Heart right ventricle (tissue), 16 donors: Measurements from ENCODE around the gene ATRX. TPM values are rescaled to one million over a fixed set of nuclear protein-coding genes. Genes with fewer than 3 reads are reported as not detected.

Experiments
- ATAC-seq, 8 donors: fragments of 200-7000 bp; cut with Tn5 transposase; one replicate each; pipeline ENCODE4 v1.9.1; 2020; ENCODE audit warnings: mild to moderate bottlenecking in 8 of 8, moderate library complexity in 8 of 8, moderate number of reproducible peaks in 1 of 8
- DNase-seq, 2 donors: peaks; one replicate each; pipeline ENCODE4 v3.0.0-alpha.2; 2020
- H3K27ac ChIP-seq, 10 donors: fragments of 200-600 bp; sonication (generic) in 2 of 10; one replicate each; pipeline versions ENCODE4 v1.5.0 to v1.8.0; 2020 to 2022; ENCODE audit warnings: mild to moderate bottlenecking in 3 of 10
- H3K27me3 ChIP-seq, 7 donors: fragments of 200-600 bp; one replicate each; pipeline ENCODE4 v1.8.0; 2021 to 2022; ENCODE audit warnings: mild to moderate bottlenecking in 2 of 7
- H3K36me3 ChIP-seq, 9 donors: fragments of 200-600 bp; sonication (generic) in 1 of 9; one replicate each; pipeline versions ENCODE4 v1.5.0 to v1.8.0; 2020 to 2022; ENCODE audit warnings: mild to moderate bottlenecking in 2 of 9
- H3K4me1 ChIP-seq, 9 donors: fragments of 200-600 bp; sonication (generic) in 1 of 9; one replicate each; pipeline versions ENCODE4 v1.5.0 to v1.8.0; 2020 to 2022; ENCODE audit warnings: mild to moderate bottlenecking in 4 of 9
- H3K4me3 ChIP-seq, 10 donors: fragments of 200-600 bp; sonication (generic) in 2 of 10; one replicate each; pipeline versions ENCODE4 v1.5.0 to v1.8.0; 2020 to 2022; ENCODE audit warnings: mild to moderate bottlenecking in 7 of 10, moderate library complexity in 2 of 10
- H3K9me3 ChIP-seq, 11 donors: fragments of 200-600 bp in 10 of 11; sonication (generic) in 2 of 11; one replicate each; pipeline versions ENCODE4 v1.5.0 to v1.8.0; 2013 to 2022; ENCODE audit warnings: mild to moderate bottlenecking in 2 of 11, control low read depth in 1 of 11, moderate library complexity in 1 of 11
- WGBS, 2 donors: extraction: QIAGEN DNeasy Blood & Tissue Kit; methylation state at CpG; one replicate each; pipeline ENCODE4 v1.1.7; 2013; ENCODE audit warnings: inconsistent platforms in 1 of 2; 5-methylcytosine and 5-hydroxymethylcytosine counted together
- intact Hi-C, 10 donors: fragments of 100-400 bp; cut with DNase I; formaldehyde crosslinking; loops; one replicate each; pipeline versions ENCODE4 v1.11.1 to v1.14.2; 2022
- polyA plus RNA-seq, 2 donors: library from polyadenylated mRNA; stranded (reverse); fragments of 200-250 nt; gene quantifications; one replicate each; pipeline ENCODE4 v1.2.3, GENCODE V29; 2013
- total RNA-seq, 10 donors: library from RNA; stranded (reverse); fragmentation: NEBNext Ultra II Directional in 3 of 10; extraction: Animal tissue kit (Norgen Biotek cat#: 25700) in 3 of 10; gene quantifications; one replicate each; pipeline versions ENCODE4 v1.2.1 to v1.2.4, GENCODE V29; 2021 to 2023
- TF ChIP-seq, protein P1 (sequence below), 9 donors: fragments of 200-600 bp; sonication (generic) in 2 of 9; IDR thresholded peaks; one replicate each; pipeline versions ENCODE4 v1.5.0 to v1.8.0; 2021 to 2022; ENCODE audit warnings: antibody characterized with exemption in 9 of 9, mild to moderate bottlenecking in 5 of 9, moderate library complexity in 1 of 9
- donor health status: Arrhythmogenic right ventricular cardiomyopathy.
- donor health status: ischemic (EF 13 %, LVEDD 7.1; RV severe dilation, severe dysfunction).
- donor health status: healthy with polysubstance abuse.
- donor health status: DM: no; HTN: yes; CAD: no.
- donor health status: DM: no; HTN: no; CAD: no.
- donor health status: ischemic (EF 25% LVEDD 6.9; RV normal size, moderate dysfunction).
- donor health status: ischemic (EF 25% LVEDD 5.7; RV mildly dilated, moderate dysfunction).
- donor health status: healthy.
- donor health status: DM: yes; HTN: yes; CAD: no.
- donor health status: Ischemic cardiomyopathy.
- donor health status: ischemic (EF 35%, LVEDD 5.7; RV mildly dilated, moderate dysfunction).
- donor health status: nonischemic (EF 11% LVEDD 7.7; RV severe dilation, severe dysfunction).
- donor health status: DM: yes; HTN: yes; CAD: no.
- donor health status: PGD.
- donor health status: ischemic (EF 29% LVEDD 5.4; RV normal size, mild dysfunction).
- donor health status: nonischemic (EF 23%, LVEDD 6.1; RV moderate dilation, normal function).

The ATRX gene
- total and polyA plus RNA-seq, 12 donors = 8.1 to 107 (median 88.6) TPM

DNA sequence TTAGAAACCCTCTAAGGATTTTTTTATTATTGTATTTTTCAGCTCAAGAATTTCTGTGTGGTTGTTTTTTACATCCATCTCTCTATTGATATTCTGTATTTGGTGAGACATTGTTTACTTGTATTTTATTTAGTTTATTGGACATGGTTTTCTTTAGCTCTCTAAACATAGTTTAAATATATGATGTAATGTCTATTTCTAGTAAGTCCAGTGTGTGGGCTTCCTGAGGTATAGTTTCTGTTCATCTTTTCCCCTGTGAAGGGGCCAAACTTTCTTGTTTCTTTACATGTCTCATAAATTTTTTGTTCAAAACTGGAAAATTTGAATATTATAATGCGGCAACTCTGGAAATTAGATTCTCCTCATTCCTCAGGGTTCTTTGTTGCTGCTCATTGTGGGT lies 28.2 kb upstream of the ATRX start:
- Histone ChIP-seq H3K4me3 (no peak overlapping the region), H3K9me3 (peaks cover 0 to 10% (median 0%) of the 10 kb centered on the region in 11 donors), H3K27me3 (no peaks in the 10 kb centered on the region), H3K36me3 (no peaks in the 10 kb centered on the region), H3K27ac (no peak overlapping the region), H3K4me1 (no peaks in the 10 kb centered on the region)
- ATAC-seq (no peak), DNase-seq (no peak)
- intact Hi-C loops = no loop called here
- WGBS, 2 donors = 92 to 100% methylated on average over 1 of the region's 1 CpG
- TF ChIP-seq, protein P1, sequence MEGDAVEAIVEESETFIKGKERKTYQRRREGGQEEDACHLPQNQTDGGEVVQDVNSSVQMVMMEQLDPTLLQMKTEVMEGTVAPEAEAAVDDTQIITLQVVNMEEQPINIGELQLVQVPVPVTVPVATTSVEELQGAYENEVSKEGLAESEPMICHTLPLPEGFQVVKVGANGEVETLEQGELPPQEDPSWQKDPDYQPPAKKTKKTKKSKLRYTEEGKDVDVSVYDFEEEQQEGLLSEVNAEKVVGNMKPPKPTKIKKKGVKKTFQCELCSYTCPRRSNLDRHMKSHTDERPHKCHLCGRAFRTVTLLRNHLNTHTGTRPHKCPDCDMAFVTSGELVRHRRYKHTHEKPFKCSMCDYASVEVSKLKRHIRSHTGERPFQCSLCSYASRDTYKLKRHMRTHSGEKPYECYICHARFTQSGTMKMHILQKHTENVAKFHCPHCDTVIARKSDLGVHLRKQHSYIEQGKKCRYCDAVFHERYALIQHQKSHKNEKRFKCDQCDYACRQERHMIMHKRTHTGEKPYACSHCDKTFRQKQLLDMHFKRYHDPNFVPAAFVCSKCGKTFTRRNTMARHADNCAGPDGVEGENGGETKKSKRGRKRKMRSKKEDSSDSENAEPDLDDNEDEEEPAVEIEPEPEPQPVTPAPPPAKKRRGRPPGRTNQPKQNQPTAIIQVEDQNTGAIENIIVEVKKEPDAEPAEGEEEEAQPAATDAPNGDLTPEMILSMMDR (IDR thresholded peaks at IDR 0.05) = no peak

DNA sequence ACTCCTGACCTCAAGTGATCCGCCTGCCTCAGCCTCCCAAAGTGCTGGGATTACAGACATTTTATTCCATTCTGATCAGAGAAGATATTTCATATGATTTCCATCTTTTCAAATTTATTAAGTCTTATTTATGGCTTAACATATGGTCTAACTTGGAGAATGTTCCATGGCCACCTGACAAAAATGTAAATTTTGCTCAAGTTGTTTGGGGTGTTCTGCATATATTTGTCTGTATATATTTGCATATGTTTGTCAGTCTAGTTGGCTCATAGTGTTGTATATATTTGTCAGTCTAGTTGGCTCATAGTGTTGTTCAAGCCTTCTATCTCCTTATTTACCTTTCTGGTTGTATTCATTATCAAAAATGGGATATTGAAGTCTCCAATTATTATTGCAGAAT lies 16.2 kb upstream of the ATRX start:
- intact Hi-C loops = no loop called here
- Histone ChIP-seq H3K27me3 (no peaks in the 10 kb centered on the region), H3K4me1 (no peaks in the 10 kb centered on the region), H3K9me3 (peaks cover 0 to 17% (median 0%) of the 10 kb centered on the region in 11 donors), H3K27ac (no peak overlapping the region), H3K4me3 (no peak overlapping the region), H3K36me3 (no peaks in the 10 kb centered on the region)
- TF ChIP-seq, protein P1 (IDR thresholded peaks at IDR 0.05) = no peak
- 83 to 95% methylated on average over 1 of the region's 1 CpG for WGBS, 2 donors
- no peak for ATAC-seq
- DNase-seq = no peak

DNA sequence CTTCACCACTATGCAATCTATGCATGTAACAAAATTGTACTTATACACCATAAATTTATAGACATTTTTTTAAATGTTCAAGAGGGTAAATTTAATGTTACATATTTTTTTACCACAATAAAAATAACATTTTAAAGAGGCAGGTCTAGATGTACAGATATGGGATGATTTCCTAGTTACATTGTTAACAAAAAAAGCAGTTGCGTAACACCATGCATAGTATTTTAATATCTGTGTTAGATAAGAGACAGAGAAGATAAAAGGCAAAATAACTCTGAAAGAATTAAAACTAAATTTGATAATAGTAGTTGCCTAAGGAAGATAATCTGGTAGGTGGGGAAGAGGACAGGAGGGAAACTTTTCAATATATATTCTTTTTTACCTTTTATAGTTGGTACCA lies 9.1 kb upstream of the ATRX start:
- no peak for ATAC-seq
- no peak overlapping the region for H3K4me3 ChIP-seq

DNA sequence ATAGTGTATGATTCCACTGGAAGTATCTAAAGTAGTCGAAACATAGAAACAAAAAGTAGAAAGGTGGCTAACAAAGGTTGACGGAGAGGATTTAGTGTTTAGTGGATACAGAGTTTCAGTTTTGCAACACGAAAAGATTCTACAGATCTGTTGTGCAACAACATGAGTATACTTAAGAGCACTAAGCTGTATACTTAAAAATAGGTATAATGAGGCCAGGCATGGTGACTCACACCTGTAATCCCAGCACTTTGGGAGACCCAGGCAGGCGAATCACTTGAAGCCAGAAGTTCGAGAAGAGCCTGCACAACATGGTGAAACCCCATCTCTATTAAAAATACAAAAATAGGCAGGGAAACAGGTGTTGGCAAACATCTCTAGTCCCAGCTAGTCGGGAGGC lies 7.9 kb upstream of the ATRX start:
- ATAC-seq (no peak), DNase-seq (no peak)
- WGBS, 2 donors = 93 to 95% methylated on average over 6 of the region's 6 CpGs
- H3K27ac ChIP-seq = no peak overlapping the region
- H3K27me3 ChIP-seq = no peaks in the 10 kb centered on the region
- no peaks in the 10 kb centered on the region for H3K9me3 ChIP-seq
- TF ChIP-seq, protein P1 (IDR thresholded peaks at IDR 0.05) = no peak
- H3K36me3 ChIP-seq = no peaks in the 10 kb centered on the region
- H3K4me3 ChIP-seq = no peak overlapping the region
- no peaks in the 10 kb centered on the region for H3K4me1 ChIP-seq
- intact Hi-C loops = no loop called here

More for the DNA sequence above, 9.1 kb upstream of the ATRX start:
- peaks cover 0 to 2% (median 0%) of the 10 kb centered on the region in 11 donors for H3K9me3 ChIP-seq
- 92 to 96% methylated on average over 1 of the region's 1 CpG for WGBS, 2 donors
- H3K27ac ChIP-seq = no peak overlapping the region
- intact Hi-C loops = no loop called here
- H3K27me3 ChIP-seq = no peaks in the 10 kb centered on the region
- no peak for DNase-seq
- TF ChIP-seq, protein P1 (IDR thresholded peaks at IDR 0.05) = no peak
- no peaks in the 10 kb centered on the region for H3K4me1 ChIP-seq
- no peaks in the 10 kb centered on the region for H3K36me3 ChIP-seq
